Measurements from ENCODE around the gene CD200R1L.

DNA sequence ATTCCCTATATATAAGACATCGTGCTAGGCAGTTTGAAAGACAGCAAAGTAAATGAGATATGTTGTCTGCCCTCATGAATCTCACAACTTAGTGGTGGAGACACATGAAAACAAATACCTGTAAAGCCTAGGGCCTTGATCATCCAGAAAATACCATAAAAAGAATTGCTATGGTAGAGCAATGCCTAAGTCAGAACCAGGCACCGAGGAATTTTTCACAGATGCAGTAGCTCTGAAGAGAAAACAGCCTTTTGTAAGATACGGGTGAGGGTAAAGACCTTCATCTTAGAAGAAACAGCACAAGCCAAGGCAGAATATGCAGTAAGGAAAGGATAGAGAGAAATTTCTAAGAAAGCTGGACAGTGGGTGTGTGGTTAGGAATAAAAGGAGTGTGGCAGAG is 36.1 kb downstream of the CD200R1L start:
- TF ChIP-seq TAF1 (IDR thresholded peaks at IDR 0.05; ENCODE audit: borderline replicate concordance, insufficient read depth, low read length) (no peak), REST (IDR thresholded peaks at IDR 0.05; ENCODE audit: insufficient read depth in 1 of 2, low read depth in 2 of 2, low read length in 2 of 2) (no peak), POLR2AphosphoS5 (IDR thresholded peaks at IDR 0.05; ENCODE audit: low read depth, low read length) (no peak), SIN3A (IDR thresholded peaks at IDR 0.05; ENCODE audit: borderline replicate concordance, insufficient read depth, low read length) (no peak)

All from PFSK-1 (cell line).